ENCODE data around the gene PMP22. TPM values are rescaled to one million over a fixed set of nuclear protein-coding genes. Genes with fewer than 3 reads are reported as not detected.

Gene PMP22
- total and polyA plus RNA-seq, 2 donors (not counting 3 experiments of a cell fraction or from before 2014, with no cell fraction given), result 67.2 to 103 TPM

DNA sequence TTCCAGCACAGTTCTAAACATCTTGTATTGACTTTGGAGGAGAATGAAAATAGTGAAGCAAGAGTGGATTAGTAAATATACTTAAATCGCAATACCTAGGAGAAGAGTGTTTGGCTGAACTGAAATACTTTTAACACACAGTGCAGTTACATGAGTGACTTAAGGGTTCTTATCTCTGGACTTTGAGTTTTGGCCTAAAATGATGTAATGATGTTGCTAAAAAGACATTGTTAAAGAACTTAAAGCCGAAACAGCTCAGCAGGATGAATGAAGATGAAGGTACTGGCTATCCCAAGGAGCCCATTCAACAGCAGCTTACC, 28.1 kb downstream of the PMP22 start:
- Histone ChIP-seq H2AFZ (ENCODE audit: low read depth, low read length) (no peak overlapping the region), H3K4me3 (replicated peaks in 1 of 3; ENCODE audit: insufficient read depth in 1 of 3, low read depth in 1 of 3, low read length in 3 of 3) (no peak overlapping the region), H3K36me3 (ENCODE audit: control insufficient read depth in 2 of 2, extremely low read depth in 1 of 2, insufficient read depth in 2 of 2, low read length in 2 of 2) (peaks cover 17 to 20% of the 10 kb centered on the region in 2 experiments), H4K20me1 (replicated peaks; ENCODE audit: control insufficient read depth, extremely low read depth, insufficient read depth, low read length) (no peaks in the 10 kb centered on the region), H3K9me1 (replicated peaks; ENCODE audit: control insufficient read depth, extremely low read depth, insufficient read depth, low read length) (no peaks in the 10 kb centered on the region), H3K4me1 (ENCODE audit: control insufficient read depth, extremely low read depth, insufficient read depth, low read length) (no peaks in the 10 kb centered on the region), H3K27me3 (ENCODE audit: control insufficient read depth in 2 of 2, insufficient read depth in 2 of 2, low read length in 2 of 2) (no peaks in the 10 kb centered on the region), H3K27ac (ENCODE audit: insufficient read depth, low read depth, low read length) (no peak overlapping the region), H3K79me2 (ENCODE audit: control insufficient read depth, insufficient read depth, low read length) (peaks cover 10% of the 10 kb centered on the region), H3K9ac (replicated peaks; ENCODE audit: extremely low read depth, insufficient read depth, low read length) (no peak overlapping the region), H3K9me3 (replicated peaks; ENCODE audit: control insufficient read depth, insufficient read depth, low read length) (no peaks in the 10 kb centered on the region), H3K4me2 (ENCODE audit: insufficient read depth, low read length) (no peak overlapping the region)
- no TSS peak for BruUV-seq (replicated peaks)
- dilution Hi-C loops (cut with MboI; ENCODE audit: extremely low pct_ligation_motif_present, low sequenced_read_pairs) (no loop called here), intact Hi-C loops (cut with micrococcal nuclease) (no loop called here)
- POLR2A ChIA-PET, result no interaction called here
- DNase-seq (ENCODE audit: low read depth, low spot score) (no peak), FAIRE-seq (no peak)
- no peak for TF ChIP-seq JUN (IDR thresholded peaks at IDR 0.05; ENCODE audit: borderline replicate concordance, insufficient read depth, insufficient read length, low read depth)
- TF ChIP-seq, protein P1, sequence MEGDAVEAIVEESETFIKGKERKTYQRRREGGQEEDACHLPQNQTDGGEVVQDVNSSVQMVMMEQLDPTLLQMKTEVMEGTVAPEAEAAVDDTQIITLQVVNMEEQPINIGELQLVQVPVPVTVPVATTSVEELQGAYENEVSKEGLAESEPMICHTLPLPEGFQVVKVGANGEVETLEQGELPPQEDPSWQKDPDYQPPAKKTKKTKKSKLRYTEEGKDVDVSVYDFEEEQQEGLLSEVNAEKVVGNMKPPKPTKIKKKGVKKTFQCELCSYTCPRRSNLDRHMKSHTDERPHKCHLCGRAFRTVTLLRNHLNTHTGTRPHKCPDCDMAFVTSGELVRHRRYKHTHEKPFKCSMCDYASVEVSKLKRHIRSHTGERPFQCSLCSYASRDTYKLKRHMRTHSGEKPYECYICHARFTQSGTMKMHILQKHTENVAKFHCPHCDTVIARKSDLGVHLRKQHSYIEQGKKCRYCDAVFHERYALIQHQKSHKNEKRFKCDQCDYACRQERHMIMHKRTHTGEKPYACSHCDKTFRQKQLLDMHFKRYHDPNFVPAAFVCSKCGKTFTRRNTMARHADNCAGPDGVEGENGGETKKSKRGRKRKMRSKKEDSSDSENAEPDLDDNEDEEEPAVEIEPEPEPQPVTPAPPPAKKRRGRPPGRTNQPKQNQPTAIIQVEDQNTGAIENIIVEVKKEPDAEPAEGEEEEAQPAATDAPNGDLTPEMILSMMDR (IDR thresholded peaks at IDR 0.05; ENCODE audit: extremely low read depth in 1 of 2, insufficient read depth in 1 of 2, low read depth in 1 of 2, low read length in 2 of 2), result no peak
- TF ChIP-seq, protein P2, sequence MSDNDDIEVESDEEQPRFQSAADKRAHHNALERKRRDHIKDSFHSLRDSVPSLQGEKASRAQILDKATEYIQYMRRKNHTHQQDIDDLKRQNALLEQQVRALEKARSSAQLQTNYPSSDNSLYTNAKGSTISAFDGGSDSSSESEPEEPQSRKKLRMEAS (IDR thresholded peaks at IDR 0.05; ENCODE audit: insufficient read depth, insufficient read length), result no peak
- no peak for TF ChIP-seq FOS (IDR thresholded peaks at IDR 0.05; ENCODE audit: borderline replicate concordance, insufficient read depth, low read length)
- no peak for TF ChIP-seq POLR2A (IDR thresholded peaks at IDR 0.05; ENCODE audit: low read depth, low read length)
- no peak for TF ChIP-seq MYC (IDR thresholded peaks at IDR 0.05; ENCODE audit: low read depth, low read length)
- no peak for TF ChIP-seq GATA2 (IDR thresholded peaks at IDR 0.05; ENCODE audit: insufficient read depth, insufficient read length, low read depth, low read length)
- TF ChIP-seq EZH2 (IDR thresholded peaks at IDR 0.05; ENCODE audit: borderline replicate concordance, low read depth, low read length, severe bottlenecking), result no peak
- no peak for TF ChIP-seq POLR2AphosphoS5 (IDR thresholded peaks at IDR 0.05; ENCODE audit: insufficient read depth, low read depth, low read length)
- CTCF ChIA-PET, result no interaction called here
